NCI-H2081 treated with DMSO at 0.1 percent for 48 hours (cell line): ENCODE measurements around the gene KIF18A.
A peak's percentile ranks its signal among the peaks of the same experiment; 100 is the strongest.
"Not testable (repeated sequence)": the region's sequence is repeated elsewhere in the genome, so short reads cannot be mapped to it uniquely, and the experiment has no call there.

Experiments used
- DNase-seq: peaks from one replicate; lab custom pipeline; 2025; lab: John Stamatoyannopoulos, UW

KIF18A gene

DNA sequence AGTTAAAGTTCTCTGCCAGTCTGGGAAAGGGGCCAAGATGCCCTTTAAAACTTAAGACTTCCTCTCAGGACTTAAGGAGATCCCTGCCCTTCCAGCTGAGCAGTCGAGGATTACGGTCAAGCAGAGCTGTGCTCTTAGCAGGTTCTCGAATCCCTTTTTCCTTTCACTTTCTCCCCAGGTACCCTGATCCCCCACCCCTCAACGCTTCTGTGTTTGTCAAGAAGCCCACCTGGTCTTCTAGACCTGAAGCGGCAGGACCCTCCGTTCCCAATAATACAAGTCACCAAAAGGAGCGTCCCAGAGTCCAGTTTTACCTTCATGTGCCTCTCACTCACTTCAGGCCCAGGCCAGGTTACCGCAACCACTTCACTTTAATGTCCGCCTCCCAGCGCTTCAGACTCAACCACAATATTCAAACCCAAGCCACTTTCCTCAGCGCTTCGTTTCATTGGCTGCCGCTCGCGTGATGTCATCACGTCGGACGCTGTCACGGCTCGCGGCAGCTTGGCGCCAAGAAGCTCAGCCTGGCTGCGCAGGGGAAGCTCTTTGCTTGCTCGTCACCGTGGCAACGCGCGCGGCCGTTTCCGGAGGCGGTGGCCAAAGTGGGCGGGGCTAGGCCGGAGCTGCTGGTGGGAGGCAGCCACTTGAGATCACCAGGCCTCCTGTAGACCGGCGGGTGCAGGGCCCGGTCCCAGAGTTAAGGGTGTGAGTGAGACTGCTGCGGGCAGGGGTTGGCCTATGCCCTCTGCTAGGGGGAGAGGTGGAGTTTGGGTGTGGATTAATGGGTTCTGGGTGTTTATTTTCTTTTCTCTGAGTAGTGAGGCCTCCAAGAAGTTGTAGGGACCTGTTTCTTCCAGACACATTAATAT lies at the start of gene KIF18A, which contains the start of gene METTL15:
Gene KIF18A, minus strand, starts transcription at position 407 of the 869 bp plus-strand sequence. CDS start 10,209 bp downstream, outside the sequence.
Gene METTL15, plus strand, starts transcription at position 639 of the 869 bp plus-strand sequence. CDS start 4,947 bp downstream, outside the sequence.
- DNase-seq = peak; percentile 96

GRCh38 chr11:28153586-28153985 lies 45.6 kb upstream of the KIF18A start:
- no peak for DNase-seq

DNA sequence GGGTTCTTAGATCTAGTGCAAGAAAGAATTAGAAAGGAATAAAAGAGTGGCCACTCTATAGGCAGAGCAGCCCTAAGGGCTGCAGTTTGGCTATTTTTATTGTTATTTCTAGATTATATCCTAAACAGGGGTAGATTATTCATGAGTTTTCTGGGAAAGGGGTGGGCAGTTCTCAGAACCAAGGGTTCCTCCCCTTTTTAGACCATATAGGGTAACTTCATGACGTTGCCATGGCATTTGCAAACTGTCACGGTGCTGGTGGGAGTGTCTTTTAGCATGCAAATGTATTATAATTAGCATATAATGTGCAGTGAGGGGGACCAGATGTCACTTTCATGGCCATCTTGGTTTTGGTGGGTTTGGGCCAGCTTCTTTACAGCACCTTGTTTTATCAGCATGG lies 44.8 kb upstream of the KIF18A start:
- no peak for DNase-seq

DNA sequence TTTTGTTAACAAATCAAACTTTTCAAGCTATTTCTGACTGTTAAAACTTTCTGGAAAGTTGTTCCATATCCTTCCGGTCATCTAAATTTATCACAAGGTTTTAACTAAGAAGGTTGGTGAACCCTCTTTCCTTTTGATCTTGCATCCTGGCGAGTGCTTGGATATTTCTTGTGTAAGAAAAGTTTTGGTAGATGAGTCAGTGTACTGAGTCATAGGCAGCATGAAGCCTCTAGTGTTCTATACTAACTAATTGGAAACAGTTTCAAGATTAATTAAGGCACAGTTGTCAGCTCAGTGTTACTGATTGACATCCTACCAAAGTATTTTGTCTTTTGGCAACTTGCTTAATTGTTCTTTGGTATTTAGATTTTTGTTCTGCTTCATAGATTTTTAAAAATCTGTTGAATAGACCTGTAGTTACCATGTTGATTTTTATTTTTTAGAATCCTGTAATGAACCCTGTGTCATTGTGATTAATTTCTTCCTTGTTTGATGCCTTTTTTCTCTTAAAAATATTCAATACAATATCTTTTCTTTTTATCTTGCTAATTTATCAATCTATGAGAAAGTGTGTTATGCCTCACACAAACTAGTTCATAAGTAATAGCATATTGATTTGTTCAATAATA lies 38.3 kb upstream of the KIF18A start:
- no peak for DNase-seq

GRCh38 chr11:28144808-28145207 lies 36.9 kb upstream of the KIF18A start:
- DNase-seq = no peak

DNA sequence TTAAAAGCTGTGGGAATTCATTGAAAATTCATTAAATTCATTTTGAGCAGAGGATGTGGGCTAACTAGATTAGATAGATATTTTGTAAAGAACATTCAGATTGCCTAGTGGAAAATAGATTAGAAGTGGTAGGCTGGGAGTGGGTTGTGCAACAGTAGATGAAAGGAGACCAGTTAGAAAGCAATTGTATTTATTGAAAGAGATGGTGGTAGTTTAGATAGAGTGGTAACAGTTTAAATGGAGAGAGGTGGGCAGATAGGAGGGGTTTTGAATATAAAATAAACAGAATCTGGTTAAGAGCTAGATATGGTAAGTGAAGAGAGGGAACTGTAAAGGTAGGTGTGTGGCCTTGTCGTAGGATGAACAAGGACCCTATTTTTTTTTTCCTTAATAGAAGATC lies 34.8 kb upstream of the KIF18A start:
- DNase-seq = no peak

DNA sequence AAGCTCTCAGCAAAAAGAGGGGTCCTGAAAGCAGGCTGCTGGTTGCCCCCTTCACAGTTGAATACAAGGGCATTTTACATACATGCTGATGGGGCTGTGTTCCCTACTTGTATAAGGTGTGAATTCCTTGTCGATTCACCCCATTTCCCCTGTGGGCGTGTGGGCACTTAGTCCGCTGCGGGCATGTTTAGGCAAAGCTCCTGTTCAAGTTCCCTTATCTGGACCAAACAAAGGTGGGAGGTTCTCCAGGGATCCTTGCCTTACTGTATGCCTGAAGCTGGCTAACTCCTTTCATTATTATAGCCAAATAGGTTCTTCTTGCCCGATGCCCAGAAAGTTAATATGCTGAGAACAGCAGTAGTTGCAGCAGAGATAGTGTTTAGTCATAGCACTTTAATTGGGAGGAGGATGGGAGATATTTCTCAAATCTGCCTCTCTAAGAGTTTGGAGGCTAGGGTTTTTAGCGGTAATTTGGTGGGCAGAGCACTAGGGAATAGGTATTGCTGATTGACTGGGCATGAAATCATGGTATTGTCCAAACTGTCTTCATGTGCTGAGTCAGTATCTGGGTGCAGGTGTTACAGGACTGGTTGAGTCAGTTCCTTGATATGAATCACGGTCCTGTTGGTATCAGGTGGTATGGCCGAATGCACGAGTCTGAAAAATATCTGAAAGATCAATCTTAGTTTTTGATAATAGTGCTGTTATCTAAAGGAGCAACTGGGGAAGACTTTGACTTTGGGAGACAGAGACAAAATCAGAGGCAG lies 32.9 kb upstream of the KIF18A start:
- DNase-seq = no peak

GRCh38 chr11:28139841-28140415 lies 32.0 kb upstream of the KIF18A start:
- no peak for DNase-seq

DNA sequence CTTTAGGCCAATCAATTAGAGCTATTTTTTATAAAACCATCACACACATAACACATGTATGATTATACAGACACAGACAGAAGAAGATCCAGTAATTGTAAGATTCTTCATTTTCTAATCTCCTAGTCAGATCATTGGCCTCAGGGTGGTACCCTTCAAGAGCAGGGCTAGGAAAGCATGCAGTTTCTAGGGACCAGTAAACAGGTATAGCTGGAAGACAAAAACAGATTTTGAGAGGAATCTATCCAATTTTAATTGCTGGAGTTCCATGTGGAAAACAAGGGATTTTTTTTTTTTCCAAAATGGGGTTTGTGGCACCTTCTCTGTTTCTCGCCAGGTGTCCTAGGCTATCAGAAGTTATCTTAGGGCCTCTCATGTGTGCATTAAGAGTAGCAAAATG lies 29.9 kb upstream of the KIF18A start:
- DNase-seq = no peak

- DNase-seq = no peak
Measured at GRCh38 chr11:28137366-28137765, 29.4 kb upstream of the KIF18A start.

DNA sequence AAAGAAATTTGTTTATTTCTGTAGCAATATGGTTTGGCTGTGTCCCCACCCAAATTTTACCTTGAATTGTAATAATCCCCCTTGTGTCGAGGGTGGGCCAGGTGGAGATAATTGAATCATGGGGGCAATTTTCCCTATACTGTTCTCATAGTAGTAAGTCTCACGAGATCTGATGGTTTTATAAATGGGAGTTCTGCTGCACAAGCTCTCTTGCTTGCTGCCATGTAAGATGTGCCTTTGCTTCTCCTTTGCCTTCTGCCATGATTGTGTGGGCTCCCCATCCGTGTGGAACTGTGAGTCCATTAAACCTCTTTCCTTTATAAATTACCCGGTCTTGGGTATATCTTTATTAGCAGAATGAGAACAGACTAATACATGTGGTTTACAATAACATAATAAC lies 28.2 kb upstream of the KIF18A start:
- DNase-seq = not testable (repeated sequence)

DNA sequence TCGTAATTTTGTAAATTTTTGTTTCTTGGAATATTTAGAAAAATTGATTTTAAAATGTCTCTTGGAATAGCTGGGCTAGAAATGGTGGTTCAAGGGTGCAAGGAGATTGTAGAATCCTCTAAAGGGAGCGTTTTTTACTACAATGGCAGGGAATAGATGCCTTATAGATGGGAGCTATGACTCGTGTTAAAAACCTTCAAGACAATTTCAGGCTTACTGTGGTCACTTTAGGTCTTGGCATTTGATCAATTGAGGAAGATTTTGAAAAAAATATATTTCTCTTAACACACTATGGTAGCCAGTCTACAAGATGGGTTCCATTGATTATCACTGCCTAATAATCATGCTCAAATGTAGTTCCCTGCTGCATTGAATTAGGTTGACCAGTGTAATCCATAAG lies 25.2 kb upstream of the KIF18A start:
- no peak for DNase-seq

DNA sequence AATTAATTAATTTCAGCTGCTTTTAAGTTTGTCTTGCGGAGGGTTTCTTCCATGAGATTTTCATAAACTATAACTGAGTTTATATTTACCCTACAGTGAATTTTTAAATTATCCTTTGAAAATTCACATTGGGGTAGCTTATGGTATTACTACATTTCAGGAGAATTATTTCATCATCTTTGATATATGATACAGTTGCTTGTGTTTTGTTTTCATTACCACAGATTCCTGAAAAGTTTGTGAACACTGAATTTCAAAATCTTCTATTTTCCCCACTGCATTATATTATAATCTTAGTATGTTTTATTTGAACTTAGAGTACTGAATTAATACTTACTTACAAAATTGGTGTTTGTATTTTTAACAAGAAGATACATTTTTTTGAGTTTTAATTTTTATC lies 24.6 kb upstream of the KIF18A start:
- no peak for DNase-seq

DNA sequence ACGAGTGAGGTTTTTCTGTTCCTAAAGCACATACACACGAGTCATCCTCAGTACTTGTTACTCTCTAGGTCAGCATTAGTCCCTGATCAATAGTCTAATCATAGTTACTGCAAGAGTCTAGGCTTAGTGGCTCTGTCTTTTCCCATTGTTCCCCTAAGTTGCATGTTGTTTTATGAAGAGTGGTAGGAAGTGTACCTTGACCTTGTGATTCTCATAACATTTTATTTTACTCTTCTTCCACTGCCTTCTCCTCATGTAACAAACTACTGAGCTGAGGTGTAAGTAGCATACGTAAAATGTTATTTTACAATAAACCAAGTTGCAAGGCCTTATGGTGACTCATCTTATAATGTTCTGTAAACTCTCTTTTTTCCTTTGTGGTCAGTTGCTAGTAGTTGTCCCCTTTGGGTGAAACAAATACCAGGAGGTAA lies 15.2 kb upstream of the KIF18A start:
- no peak for DNase-seq

DNA sequence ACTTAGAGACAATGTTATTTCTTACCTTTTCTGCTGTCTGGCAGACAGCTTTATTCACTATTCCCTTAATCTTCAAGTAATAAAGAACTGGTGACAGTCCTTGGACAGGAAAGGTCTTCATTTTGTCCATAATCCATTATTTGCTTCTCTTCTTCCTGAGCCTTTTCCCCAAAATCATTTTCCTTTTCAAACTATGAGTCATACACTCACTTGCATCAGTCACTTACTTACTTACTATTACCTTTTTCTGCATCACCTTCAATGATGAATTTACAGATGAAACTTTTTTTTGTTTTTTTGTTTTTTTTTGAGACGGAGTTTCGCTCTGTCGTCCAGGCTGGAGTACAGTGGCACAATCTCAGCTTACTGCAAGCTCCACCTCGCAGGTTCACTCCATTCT lies 9.8 kb upstream of the KIF18A start:
- no peak for DNase-seq

GRCh38 chr11:28114731-28115130 lies 6.8 kb upstream of the KIF18A start:
- no peak for DNase-seq

DNA sequence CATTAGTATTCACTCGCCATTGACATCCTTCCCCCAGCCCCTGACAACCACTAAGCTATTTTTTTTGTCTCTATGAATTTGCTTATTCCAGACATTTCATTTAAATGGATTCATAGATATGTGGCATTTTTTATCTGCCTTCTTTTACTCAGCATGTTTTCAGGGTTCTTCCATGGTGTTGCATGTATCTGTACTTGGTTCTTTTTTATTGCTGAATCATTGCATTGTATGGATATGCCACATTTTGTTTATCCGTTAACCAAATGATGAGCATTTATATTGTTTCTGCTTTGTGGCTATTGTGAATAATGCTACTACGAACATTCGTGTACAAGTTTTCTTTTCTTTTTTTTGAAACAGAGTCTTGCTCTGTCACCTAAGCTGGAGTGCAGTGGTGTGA lies 6.2 kb upstream of the KIF18A start:
- no peak for DNase-seq

- DNase-seq = no peak
Measured at GRCh38 chr11:28110821-28111200, 2.9 kb upstream of the KIF18A start.

GRCh38 chr11:28110108-28110820 lies 2.3 kb upstream of the KIF18A start:
- no peak for DNase-seq

- no peak for DNase-seq
Measured at GRCh38 chr11:28108958-28109357, 1.0 kb upstream of the KIF18A start.

DNA sequence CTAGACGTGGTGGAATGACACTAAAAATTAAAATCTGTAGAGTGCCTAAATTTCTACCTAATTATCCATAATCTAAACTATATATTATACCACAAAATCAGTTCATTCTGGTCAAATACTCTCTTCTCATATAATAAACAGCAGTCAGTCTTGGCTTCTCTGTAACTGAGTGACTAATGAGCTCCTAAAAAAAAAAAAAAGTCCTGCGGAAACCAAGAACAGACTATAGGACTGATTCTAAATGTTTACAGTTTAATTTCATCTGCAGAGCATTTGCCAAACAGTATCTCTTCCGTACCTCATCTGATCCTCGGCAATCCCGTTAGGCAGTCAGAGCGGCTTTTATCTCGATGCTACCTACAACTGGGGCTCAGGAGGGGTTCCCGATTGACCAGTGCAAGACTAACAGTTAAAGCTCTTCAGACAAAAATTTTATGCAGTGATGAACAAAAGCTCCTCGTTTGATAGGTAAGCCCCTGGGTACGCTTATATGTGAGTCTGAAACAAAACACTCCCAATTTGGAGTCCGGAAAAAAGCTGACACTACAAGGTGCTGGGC lies 686 bp downstream of the KIF18A start:
- DNase-seq = no peak
